HG03139 (cell line): ENCODE data around the gene ZNF35.

Source experiments
- ATAC-seq: cut with Tn5 transposase; IDR thresholded peaks from one replicate; pipeline ENCODE4 v1.9.1; 2021; ENCODE audit not compliant: unreplicated experiment

Gene ZNF35

DNA sequence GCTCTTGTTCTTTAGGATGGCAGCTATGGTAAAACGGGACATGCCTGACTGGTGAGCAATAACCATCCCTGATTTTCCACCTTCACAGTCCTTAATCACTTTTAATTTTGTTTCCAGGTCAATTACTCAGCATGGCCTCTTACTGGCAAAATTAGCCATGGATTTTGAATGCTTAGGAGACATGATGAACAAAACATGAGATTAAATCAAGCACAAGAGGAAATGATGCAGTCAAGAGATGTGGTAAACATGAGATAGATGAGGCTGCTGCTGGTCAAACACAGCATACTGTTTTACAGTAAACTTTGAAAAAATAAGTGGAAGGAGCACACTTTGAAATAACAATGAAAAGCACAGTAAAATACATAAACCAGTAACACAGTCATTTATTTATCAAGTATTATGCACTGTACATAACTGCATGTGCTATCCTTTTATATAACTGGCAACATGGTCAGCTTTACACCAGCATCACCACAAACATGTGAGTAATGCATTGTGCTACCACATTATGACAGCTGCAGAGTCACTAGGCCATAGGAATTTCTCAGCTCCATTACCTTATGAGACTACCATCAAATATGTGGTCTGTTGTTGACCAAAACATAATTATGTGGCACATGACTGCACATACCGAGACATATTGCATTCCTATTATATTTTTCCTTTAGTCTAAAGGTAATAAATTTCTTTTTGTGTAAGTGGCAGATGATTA lies 33.8 kb downstream of the ZNF35 start:
- no peak for ATAC-seq

DNA sequence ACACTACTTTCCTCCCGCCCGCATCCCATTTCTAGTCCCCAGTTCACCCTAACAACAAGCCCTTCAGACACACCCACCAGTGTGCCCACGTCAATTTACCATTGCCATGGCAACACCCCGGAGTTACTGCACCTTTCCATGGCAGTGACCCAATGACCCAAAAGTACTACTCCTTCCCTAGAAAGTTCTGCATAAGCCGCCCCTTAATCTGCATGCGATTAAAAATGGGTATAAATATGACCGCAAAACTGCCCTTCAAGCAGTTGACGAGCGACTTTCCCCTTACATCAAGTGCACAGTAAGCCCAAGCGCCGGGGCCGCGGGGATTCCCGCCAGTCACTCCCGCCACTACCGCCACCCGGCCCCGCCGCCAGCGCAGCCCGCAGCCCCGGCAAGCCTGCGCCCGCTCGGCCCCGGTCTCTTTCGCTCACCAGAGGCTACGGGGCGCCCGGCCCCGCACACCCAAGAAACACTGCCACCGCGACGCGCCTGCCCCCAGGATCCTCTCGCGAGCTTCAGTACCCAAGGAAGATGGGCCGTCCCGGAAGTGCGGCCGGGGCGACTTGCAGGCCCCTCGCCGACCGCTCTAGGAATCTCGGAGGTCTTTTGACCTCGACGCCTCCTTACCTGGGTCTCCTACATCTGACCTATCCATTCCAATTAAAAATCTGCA lies 36.7 kb downstream of the ZNF35 start:
- ATAC-seq: peak; percentile 92

DNA sequence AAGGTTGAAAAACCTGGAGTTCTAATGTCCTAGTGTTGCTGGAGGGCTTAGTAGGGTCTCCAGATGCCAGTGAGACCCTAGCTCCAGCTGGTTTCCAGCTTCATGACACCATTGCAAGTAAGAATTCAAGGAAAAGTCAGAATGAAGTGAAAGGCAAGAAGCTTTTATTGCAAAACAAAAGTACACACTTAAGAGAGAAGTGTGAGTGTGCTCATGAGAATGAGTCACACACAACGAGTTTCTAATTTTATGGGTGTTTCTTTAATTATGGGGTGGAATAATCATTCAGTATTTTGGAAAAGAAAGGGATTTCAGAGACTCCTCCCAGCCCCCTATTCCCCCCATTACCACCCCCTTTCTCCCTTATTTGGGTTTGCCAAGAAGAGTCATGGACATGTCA lies 39.4 kb downstream of the ZNF35 start:
- ATAC-seq: no peak
